SKM-1 treated with dmso at 0.1 percent for 144 hours (cell line): ENCODE data around the gene SPON1.
"Not testable (repeated sequence)": the region's sequence is repeated elsewhere in the genome, so short reads cannot be mapped to it uniquely, and the experiment has no call there.

Experiments
- DNase-seq: peaks from one replicate; lab custom pipeline; 2025; ENCODE audit not compliant: unreplicated experiment; lab: John Stamatoyannopoulos, UW

SPON1 gene

DNA sequence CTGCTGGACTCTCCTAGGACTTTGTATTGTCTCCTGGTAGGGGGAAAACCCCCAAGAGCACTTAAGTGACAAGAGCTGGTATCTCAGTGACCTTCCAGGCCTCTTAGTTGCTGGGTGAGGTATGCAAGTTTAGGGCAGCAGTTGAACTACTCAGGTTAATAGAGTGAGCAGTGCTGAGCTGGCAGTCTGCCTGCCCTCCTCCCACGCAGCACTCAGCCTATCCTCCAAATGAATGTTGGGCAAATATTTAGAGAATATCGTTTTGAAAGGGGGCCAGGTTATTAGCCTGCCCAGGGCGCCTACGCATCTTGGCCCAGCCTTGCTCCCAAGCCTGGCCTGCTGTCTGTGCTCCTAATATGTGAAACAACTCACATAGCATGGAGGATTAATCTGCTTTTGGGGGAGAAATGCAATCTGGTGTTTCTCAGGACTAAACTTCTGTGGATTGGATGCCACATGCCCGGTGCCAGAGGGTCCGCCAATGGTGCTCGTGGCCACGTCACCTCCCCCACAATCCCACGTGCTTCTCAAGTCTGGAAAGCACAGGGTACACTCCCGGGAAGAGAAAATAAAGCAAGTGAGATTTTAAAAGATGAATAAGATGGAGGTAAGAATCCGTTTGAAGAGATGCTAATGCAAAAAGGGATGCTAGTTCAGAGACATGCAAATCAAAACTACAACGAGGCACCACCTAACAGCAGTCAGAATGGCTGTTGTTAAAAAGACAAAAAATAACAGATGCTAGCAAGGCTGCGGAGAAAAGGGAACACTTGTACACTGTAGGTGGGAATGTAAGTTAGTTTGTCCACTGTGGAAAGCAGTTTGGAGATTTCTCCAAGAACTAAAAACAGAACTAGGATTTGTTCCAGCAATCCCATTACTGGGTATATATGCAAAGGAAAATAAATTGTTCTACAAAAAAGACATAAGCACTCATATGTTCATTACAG, 67.7 kb downstream of the SPON1 start:
- DNase-seq, result no peak

DNA sequence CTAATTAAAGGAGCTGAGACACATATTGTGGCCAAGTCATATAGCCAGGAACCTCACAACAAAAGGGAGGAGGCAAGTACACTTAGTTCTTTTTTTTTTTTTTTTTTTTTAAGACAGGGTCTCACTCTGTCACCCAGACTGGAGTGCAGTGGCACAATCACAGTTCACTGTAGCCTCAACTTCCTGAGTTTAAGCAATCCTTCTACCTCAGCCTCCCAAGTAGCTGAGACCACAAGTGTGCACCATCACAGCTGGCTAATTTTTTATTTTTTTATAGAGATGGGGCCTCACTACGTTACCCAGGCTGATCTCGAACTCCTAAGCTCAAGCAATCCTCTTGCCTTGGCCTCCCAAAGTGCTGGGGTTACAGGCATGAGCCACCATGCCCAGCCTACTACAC, 73.0 kb downstream of the SPON1 start:
- not testable (repeated sequence) for DNase-seq

DNA sequence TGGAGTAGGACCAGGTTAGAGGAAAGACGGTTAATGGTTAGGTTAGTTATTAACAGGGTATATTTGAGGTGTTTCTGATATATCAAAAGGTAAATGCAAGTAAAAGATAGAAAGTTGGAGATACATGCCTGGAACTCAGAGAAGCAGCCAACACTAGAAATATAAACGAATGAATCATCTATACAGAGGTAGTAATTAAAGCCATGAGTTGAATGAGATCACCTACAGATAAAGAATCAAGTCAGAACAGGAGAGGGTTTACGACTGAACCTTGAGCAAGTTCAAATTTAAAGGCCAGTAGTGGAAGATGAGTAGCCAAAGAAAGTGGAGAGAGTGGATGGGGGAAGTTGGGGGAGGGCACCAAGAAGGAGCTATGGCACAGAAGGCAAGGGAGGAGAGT, 73.9 kb downstream of the SPON1 start:
- no peak for DNase-seq

DNA sequence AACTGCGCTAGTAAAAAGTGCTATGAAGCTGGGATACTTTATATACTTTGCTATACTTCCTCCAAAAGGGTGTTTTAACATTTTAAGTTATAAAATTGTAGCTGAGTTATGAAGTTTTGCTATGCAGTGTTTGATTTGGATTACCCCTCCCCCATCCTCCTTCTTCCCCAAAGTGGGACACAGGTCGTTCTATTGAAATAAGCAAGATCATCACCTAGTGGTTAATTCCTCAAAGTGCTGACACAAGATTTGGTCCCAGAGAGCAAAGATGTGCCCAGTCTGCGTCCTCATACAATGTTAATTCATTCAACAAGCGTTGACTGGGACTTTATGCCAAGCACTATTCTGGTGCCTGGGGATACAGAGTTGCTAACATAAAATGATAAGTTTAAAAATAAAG, 78.5 kb downstream of the SPON1 start:
- DNase-seq, result no peak

DNA sequence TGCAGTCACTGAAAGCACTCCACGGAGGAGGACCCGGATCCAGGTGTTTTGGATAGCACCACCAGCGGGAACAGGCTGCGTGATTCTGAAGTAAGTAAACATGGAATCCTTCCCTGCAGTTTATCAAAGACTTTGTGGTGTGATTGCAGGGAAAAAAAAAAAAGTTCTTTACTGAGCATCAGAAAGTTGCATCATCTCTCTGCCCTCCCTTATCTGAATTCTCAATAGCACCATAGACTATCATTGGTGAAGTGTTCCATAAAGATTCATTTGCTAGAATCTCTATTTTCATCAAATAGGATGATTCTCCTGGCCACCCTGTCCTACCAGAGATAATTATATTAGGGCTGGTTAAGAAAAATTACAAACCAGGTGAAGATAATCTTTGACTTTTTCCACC, 79.0 kb downstream of the SPON1 start:
- no peak for DNase-seq

DNA sequence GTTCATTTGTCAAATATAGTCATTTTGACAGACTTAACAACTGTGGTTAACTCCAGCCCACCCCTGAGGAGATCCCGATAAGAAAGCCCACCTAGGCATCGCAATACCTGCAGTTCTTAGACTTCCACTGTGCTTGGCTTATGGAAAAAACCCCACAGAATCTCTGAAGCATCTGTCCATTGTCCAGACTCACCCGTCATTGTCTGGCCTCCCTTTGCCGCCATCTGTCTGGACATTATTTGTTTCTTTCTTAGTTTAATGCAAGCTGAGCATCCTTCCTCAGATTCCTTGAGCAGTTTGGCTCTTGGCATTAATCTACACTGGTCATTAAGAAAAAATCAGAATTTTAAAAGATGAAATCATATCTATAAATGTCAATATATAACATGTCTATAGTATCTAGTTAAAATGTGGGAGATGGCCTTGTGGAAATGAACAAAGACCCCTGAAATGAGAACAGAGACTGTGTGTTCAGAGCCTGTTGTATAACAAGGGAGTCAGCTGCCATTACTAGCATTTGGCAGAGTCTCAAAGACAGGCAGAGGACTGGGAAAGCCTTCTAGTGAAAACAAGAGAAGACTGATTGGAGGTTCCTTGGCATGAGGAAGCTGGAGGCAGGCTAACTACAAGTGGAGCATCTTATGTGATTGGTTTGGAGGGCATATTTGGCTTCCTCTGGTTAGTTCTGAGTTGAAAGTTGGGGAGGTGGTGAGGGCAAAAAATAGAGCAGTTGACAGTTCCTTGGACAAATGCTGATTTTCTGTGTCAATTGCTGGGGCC, 80.4 kb downstream of the SPON1 start:
- DNase-seq, result no peak

DNA sequence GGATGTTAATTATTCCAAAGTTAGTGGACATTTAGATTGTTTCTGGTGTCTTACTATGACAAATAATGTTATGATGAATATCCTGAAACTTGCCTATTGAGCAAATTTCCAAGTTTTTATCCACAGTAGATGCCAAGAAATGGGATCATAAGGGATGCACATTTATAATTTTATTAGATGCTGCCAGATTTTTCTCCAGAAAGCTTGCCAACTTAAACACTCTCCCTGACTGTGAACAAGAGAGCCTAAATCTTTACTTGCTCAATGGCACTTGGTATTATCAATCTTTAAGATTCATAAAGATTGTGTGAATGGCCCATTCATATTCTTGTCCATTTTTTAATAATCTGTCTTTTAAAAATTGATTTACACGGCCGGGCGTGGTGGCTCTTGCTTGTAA, 82.4 kb downstream of the SPON1 start:
- DNase-seq, result no peak

DNA sequence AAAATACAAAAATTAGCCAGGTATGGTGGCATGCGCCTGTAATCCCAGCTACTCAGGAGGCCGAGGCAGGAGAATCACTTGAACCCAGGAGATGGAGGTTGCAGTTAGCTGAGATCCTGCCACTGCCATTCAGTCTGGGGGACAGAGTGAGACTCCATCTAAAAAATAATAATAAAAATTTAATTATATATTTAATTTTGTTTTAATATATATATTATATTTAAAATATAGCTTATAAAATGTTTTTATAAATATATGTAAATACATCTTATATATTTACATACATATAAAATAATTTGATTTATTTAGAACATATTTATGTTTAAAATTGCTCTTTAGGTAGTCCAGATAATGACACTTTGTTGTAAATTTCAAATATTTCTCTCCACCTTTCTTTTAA, 82.9 kb downstream of the SPON1 start:
- no peak for DNase-seq

DNA sequence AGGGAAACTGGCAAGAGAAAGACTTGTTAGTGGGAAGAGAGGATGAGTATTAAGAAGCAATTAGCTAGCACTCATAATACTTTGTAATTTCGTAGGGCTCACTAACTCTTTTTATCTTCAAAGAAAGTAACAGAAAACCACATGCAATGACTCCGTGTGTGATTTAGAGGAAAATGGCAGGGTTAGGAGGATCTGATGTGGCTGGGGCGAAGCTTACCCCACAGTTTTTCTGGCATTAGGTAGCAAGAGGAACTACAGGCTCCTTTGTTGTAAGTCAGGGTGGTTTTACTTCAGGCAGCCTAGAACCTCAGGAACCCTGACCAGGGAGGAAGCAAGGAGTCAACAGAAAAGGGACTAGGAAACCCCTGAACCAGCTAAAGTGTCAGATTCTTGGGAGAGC, 89.7 kb downstream of the SPON1 start:
- no peak for DNase-seq

DNA sequence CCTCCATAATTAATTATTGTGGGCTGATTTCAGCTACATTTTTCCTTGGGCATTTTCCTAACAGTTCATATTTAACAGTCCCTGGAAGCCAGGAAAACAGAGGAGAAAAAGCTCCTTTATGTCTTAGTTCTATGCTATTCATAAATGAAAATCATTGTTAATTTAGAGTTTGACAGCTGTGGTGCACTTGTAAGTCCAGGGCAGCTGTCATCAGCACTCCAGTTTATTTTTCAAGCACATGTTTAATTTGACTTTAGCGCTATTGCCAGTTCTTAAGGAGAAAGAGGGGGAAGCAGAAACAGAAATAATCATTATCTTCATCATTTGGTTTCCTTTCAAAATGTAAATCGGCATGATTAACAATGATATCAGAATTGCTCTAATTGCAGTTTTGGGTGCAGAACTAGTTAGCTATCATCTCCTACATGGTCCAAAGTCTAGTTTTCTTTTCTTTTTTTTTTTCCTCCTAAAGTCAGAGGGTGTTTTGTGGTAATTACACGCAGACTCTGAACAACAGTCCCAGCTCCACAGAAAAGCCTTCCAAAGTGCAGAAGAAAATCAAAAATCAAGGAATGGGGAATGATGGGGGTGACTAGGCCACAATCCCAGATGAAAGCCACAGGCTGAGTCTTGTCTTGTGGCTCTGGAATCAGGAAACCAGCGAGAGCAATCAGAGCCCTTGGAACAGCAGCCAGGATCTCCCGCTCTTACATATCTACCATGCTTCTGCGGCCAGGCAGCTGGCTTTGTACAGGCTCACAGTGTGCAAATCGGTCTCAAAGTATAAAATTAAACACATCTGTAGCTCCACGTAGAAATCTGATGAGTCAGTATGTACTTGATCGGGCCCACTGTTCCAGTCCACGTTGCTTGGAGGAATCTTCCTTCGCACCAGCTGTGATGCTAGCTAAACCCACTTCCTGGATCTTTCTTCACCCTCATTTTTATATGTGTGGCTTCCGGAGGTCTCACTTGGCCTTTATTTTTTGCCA, 91.9 kb downstream of the SPON1 start:
- no peak for DNase-seq

DNA sequence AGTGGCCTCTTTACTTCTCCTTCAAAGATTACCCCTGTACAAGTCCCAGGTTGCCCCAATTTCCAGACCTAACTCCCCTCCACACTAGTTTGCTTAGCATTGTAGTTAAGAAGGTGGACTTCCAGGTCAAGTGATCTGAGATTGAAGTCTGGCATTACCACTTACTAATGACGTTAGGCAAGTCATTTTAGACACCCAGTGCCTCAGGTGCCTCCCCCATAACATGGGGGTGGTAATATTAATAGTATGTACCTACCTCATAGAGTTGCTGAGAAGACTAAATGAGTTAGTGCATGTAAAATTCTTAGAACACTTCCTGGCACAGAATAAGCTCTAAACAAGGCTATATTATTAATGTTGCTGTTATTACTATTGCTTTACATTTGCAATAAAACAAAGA, 93.4 kb downstream of the SPON1 start:
- no peak for DNase-seq

DNA sequence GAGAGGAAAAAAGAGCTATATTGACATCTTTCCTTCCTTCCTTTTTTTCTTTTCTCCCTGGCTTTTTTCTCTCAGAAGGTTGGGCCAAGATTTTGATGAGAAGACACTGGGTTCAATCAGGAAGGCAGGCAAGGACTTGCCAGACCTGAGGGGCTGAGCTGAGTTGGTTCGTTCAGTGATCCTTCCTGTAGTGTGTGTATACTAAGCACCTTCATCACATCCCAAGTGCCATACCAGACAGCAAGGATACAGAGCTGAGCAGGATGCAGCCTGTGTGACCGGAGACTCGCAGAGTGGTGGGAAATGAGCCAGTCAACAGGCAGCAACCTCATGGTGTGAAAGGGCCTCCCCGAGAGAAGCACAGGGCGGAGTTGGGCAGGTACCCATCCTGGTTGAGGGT, 95.5 kb downstream of the SPON1 start:
- no peak for DNase-seq

DNA sequence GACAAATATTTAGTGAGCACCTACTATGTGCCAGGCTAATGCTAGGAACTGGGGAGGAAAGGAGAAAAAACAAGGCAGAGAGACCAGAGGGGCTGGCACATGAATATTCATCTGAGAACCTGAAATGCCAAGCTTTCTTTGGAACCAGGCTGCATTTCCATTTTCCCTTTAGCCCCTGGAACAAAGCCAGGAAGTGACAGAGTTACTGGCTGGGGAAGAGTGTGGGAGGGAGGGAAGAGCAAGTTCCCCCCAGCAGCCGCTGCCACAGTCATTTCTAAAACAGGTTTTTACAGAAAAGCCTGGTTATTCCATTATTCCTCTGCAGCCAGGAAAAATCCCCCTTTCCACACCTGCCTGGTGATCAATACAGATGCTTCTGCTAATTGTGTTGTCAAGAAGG, 97.0 kb downstream of the SPON1 start:
- DNase-seq, result no peak

DNA sequence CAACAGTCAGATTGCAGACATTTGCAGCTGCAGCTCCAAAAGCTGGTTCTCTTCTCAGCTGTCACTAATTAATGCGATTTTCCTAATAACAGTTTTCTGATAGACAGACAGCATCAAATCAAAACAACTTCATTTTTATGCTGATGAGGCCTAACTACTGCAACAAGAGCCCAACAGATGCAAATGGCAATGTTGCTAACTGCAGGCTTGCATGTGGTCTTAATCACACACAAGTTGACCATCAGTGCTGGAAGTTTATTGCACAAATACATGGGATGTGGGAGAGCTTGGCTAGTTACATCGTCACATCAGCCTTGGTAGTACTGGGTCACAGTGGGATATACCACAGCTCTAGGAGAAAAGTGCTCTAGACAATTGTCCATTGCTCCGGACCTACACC, 99.2 kb downstream of the SPON1 start:
- no peak for DNase-seq

DNA sequence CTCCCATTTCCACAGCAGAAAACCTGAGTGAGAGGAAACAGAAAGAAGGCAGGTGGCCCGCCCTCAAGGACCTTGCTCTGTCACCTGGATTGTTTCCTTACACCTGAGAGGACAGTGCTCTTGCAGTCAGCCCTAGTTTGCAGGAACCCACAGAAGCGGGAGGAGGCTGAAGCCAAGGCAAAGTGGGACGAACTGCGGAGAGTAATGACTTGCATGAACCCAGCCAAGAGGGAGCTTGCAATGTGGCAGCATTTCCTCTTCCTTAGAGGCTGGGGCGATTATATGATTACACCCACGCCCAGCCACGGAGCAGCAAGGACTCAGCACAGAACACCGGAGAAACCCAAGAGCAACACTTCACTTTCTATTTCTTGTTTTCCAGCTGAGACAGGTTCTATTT, 102.6 kb downstream of the SPON1 start:
- no peak for DNase-seq

DNA sequence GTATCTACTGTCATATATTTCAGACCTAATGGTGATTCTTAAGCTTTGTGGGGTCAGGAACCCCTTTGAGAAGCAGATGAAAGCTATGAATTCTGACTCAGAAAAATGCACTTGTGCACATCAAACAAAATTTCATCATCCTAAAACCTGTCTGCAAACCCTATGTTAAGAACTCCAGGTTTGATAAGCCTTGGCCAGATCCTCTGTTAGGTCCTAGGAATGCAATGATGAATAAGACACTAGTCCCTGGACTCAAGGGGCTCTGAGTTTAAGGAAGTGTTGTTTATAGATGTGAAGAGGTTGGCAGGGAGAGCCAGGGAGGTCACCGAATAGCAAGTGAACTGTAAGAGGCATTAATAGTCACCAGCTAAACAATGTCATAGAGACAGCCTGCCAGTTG, 103.2 kb downstream of the SPON1 start:
- no peak for DNase-seq

DNA sequence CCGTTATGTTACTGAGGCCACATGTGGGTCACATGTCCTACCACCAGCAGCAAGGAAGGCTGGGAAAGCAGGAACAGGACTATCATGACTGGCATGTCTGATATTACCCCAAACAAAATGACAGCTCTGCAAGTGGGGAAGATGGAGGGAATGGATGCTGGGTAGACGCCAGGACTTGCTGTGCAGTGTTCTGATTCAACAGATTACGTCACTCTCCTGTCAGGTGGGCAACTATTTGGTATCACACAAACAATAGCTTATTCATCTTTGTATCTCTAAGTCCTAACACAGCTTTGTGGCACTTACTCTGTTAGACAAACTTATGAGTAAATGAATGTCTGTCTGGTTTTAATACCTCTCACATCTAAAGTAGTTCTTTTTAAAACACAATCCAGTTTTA, 105.2 kb downstream of the SPON1 start:
- DNase-seq, result no peak

DNA sequence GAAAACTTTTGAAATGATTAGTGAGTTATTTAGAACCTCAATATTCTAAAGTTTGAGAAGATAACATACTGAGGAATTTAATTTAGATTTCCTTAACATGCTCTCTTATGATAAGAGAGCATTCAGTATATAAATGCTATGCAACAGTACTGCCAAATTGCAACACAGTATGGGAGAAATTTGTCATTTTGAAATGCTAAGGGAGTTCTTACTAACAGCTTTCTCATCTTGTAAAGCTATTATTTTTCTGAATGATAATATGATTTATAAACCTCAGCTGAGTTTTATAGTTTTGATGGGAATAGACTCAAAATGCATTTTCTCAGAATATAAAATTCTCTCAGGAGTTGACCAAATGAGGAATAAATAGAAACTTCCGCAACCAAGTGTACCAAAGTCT, 108.4 kb downstream of the SPON1 start:
- no peak for DNase-seq

DNA sequence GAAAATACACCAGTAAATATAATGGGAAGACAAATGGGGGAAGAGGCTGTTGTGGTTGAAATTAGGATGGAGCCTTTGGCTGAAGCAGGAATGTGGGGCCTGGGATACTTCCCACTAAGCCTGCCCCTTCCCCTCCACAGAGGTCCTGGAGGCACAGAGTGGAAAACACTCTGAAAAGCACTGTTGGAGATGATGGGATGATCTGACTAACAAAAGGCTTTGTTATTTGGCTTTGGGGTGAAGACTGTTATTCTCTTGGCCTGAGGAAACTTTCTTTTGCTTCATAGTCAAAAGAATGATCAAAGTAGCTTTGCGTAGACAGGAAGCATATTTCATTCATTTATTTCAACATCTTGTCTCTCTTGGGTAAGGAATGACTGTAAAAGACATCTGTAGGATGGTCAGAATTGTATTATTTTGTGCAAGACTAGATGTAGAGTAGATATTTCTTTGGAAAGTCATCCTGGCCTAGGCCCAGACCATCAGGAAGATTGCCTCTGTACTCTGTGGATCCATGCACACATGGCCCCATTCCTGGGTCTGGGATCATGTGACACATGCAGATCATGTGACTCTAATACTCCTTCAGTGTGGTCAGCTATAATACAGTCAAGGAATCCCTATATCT, 111.4 kb downstream of the SPON1 start:
- no peak for DNase-seq
